SH-SY5Y (cell line): ENCODE results near the gene TMEM135.

Experiments used
- GATA2 ChIP-seq: IDR thresholded peaks from 2 replicates; pipeline ENCODE4 v1.6.1; 2011; ENCODE audit warnings: mild to moderate bottlenecking, low read depth, low read length
- GATA3 ChIP-seq: IDR thresholded peaks from 2 replicates; pipeline ENCODE4 v1.6.1; 2011; ENCODE audit warnings: low read depth, mild to moderate bottlenecking, low read length, moderate library complexity

GRCh38 chr11:87179621-87180020 is 141.9 kb downstream of the TMEM135 start:
- TF ChIP-seq GATA2 (no peak), GATA3 (no peak)
